ENCODE results near the gene HCAR3. TPM values are rescaled to one million over a fixed set of nuclear protein-coding genes. Genes with fewer than 3 reads are reported as not detected.

The HCAR3 gene
- total and polyA plus RNA-seq, 2 donors (not counting 1 experiment from before 2014, with no cell fraction given): 0.12 to 1.2 TPM

GRCh38 chr12:122730215-122731014 lies 13.8 kb upstream of the HCAR3 start, which contains the start of gene HCAR1:
Gene HCAR1 (minus strand): TSS chr12:122730844. CDS start chr12:122730339, 505 bp downstream.
- ATAC-seq (ENCODE audit: low read depth) (no peak), DNase-seq (no peak)
- Mint-ChIP-seq H3K4me1 (peaks cover 36% of the 10 kb centered on the region), H3K27ac (peak within 1 kb of the TSS; percentile 50), H3K27me3 (no peaks in the 10 kb centered on the region), H3K9me3 (ENCODE audit: insufficient read depth) (no peaks in the 10 kb centered on the region), H3K4me3 (no peak within 1 kb of the TSS)
- POLR2A ChIA-PET: no interaction called here
- Histone ChIP-seq H3K9ac (ENCODE audit: low read length) (no peak within 1 kb of the TSS), H3K79me2 (ENCODE audit: control insufficient read depth, insufficient read depth, low read length) (no peaks in the 10 kb centered on the region), H3K9me3 (ENCODE audit: control extremely low read depth in 1 of 3, control insufficient read depth in 2 of 3, insufficient read depth in 1 of 3, low read length in 2 of 3) (no peaks in the 10 kb centered on the region), H2AFZ (ENCODE audit: insufficient read depth, low read depth, low read length, poor library complexity, severe bottlenecking) (no peak within 1 kb of the TSS), H3K27me3 (replicated peaks in 1 of 4; ENCODE audit: control extremely low read depth in 1 of 4, control insufficient read depth in 3 of 4, insufficient read depth in 4 of 4, low read length in 3 of 4) (no peaks in the 10 kb centered on the region), H3K4me1 (ENCODE audit: control insufficient read depth in 2 of 2, insufficient read depth in 2 of 2, low read length in 2 of 2) (peaks cover 33 to 36% of the 10 kb centered on the region in 2 donors), H4K20me1 (ENCODE audit: control insufficient read depth, insufficient read depth, low read length, poor library complexity, severe bottlenecking) (no peaks in the 10 kb centered on the region), H3K4me2 (replicated peaks; ENCODE audit: low read depth, low read length, poor library complexity, severe bottlenecking) (no peak within 1 kb of the TSS), H3K36me3 (replicated peaks in 1 of 2; ENCODE audit: control extremely low read depth in 1 of 2, control insufficient read depth in 1 of 2, extremely low read depth in 1 of 2, insufficient read depth in 2 of 2, low read length in 1 of 2) (no peaks in the 10 kb centered on the region), H3K27ac (ENCODE audit: low read length in 2 of 2) (no peak within 1 kb of the TSS), H3K4me3 (ENCODE audit: control extremely low read depth in 1 of 5, extremely low read depth in 1 of 5, insufficient read depth in 1 of 5, low read depth in 2 of 5, low read length in 4 of 5) (no peak within 1 kb of the TSS)
- no peak for TF ChIP-seq EZH2 (IDR thresholded peaks at IDR 0.05; ENCODE audit: borderline replicate concordance, insufficient read depth, low read depth, low read length, poor library complexity, severe bottlenecking)
- TF ChIP-seq, protein P1, sequence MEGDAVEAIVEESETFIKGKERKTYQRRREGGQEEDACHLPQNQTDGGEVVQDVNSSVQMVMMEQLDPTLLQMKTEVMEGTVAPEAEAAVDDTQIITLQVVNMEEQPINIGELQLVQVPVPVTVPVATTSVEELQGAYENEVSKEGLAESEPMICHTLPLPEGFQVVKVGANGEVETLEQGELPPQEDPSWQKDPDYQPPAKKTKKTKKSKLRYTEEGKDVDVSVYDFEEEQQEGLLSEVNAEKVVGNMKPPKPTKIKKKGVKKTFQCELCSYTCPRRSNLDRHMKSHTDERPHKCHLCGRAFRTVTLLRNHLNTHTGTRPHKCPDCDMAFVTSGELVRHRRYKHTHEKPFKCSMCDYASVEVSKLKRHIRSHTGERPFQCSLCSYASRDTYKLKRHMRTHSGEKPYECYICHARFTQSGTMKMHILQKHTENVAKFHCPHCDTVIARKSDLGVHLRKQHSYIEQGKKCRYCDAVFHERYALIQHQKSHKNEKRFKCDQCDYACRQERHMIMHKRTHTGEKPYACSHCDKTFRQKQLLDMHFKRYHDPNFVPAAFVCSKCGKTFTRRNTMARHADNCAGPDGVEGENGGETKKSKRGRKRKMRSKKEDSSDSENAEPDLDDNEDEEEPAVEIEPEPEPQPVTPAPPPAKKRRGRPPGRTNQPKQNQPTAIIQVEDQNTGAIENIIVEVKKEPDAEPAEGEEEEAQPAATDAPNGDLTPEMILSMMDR (IDR thresholded peaks at IDR 0.05): no peak
- WGBS (ENCODE audit: insufficient coverage): 89% methylated on average over 25 of the region's 32 CpGs
- intact Hi-C loops (cut with micrococcal nuclease): no loop called here
- CTCF ChIA-PET: no interaction called here

- H3K27ac Mint-ChIP-seq: peak overlapping the region; percentile 50
- Histone ChIP-seq H3K36me3 (replicated peaks in 1 of 2; ENCODE audit: control extremely low read depth in 1 of 2, control insufficient read depth in 1 of 2, extremely low read depth in 1 of 2, insufficient read depth in 2 of 2, low read length in 1 of 2) (no peaks in the 10 kb centered on the region), H2AFZ (ENCODE audit: insufficient read depth, low read depth, low read length, poor library complexity, severe bottlenecking) (no peak overlapping the region), H3K4me2 (replicated peaks; ENCODE audit: low read depth, low read length, poor library complexity, severe bottlenecking) (no peak overlapping the region), H4K20me1 (ENCODE audit: control insufficient read depth, insufficient read depth, low read length, poor library complexity, severe bottlenecking) (no peaks in the 10 kb centered on the region), H3K4me3 (ENCODE audit: control extremely low read depth in 1 of 5, extremely low read depth in 1 of 5, insufficient read depth in 1 of 5, low read depth in 2 of 5, low read length in 4 of 5) (no peak overlapping the region), H3K79me2 (ENCODE audit: control insufficient read depth, insufficient read depth, low read length) (no peaks in the 10 kb centered on the region), H3K9ac (ENCODE audit: low read length) (no peak overlapping the region), H3K4me1 (ENCODE audit: control insufficient read depth in 2 of 2, insufficient read depth in 2 of 2, low read length in 2 of 2) (peaks cover 38 to 44% of the 10 kb centered on the region in 2 donors), H3K27ac (ENCODE audit: low read length in 2 of 2) (no peak overlapping the region), H3K9me3 (ENCODE audit: control extremely low read depth in 1 of 3, control insufficient read depth in 2 of 3, insufficient read depth in 1 of 3, low read length in 2 of 3) (no peaks in the 10 kb centered on the region), H3K27me3 (replicated peaks in 1 of 4; ENCODE audit: control extremely low read depth in 1 of 4, control insufficient read depth in 3 of 4, insufficient read depth in 4 of 4, low read length in 3 of 4) (no peaks in the 10 kb centered on the region)
- TF ChIP-seq, protein P1 (IDR thresholded peaks at IDR 0.05): no peak
- TF ChIP-seq EZH2 (IDR thresholded peaks at IDR 0.05; ENCODE audit: borderline replicate concordance, insufficient read depth, low read depth, low read length, poor library complexity, severe bottlenecking): no peak
- H3K27me3 Mint-ChIP-seq: no peaks in the 10 kb centered on the region
- no peak overlapping the region for H3K4me3 Mint-ChIP-seq
- peaks cover 43% of the 10 kb centered on the region for H3K4me1 Mint-ChIP-seq
- CTCF ChIA-PET: no interaction called here
- DNase-seq (no peak), ATAC-seq (ENCODE audit: low read depth) (no peak)
- 96% methylated on average over 27 of the region's 27 CpGs for WGBS (ENCODE audit: insufficient coverage)
- intact Hi-C loops (cut with micrococcal nuclease): no loop called here
- POLR2A ChIA-PET: no interaction called here
- no peaks in the 10 kb centered on the region for H3K9me3 Mint-ChIP-seq (ENCODE audit: insufficient read depth)
Measured at GRCh38 chr12:122729583-122730214, 13.1 kb upstream of the HCAR3 start.

Data from B cell (primary cell).